NCI-H1092 treated with DMSO at 0.1 percent for 48 hours (cell line): ENCODE measurements around the gene CD2BP2.
"Not testable (repeated sequence)": the region's sequence is repeated elsewhere in the genome, so short reads cannot be mapped to it uniquely, and the experiment has no call there.

Source experiments
- DNase-seq: peaks from one replicate; lab custom pipeline; 2025; lab: John Stamatoyannopoulos, UW

Gene CD2BP2

GRCh38 chr16:30358990-30359870 is 4.1 kb upstream of the CD2BP2 start:
- no peak for DNase-seq

- DNase-seq: no peak
These were observed 3.4 kb upstream of the CD2BP2 start for GRCh38 chr16:30358577-30358936.

- no peak for DNase-seq
These were observed 2.8 kb upstream of the CD2BP2 start for GRCh38 chr16:30357715-30358576.

- DNase-seq: no peak
These were observed 2.1 kb upstream of the CD2BP2 start for GRCh38 chr16:30357085-30357714.

GRCh38 chr16:30356401-30357084 is 1.4 kb upstream of the CD2BP2 start:
- DNase-seq: peak; percentile 16

GRCh38 chr16:30355954-30356308 is 823 bp upstream of the CD2BP2 start:
- no peak for DNase-seq

- no peak for DNase-seq
These were observed 525 bp downstream of the CD2BP2 start for GRCh38 chr16:30354423-30355143.

GRCh38 chr16:30353438-30354129 is 1.5 kb downstream of the CD2BP2 start:
- no peak for DNase-seq

- no peak for DNase-seq
These were observed 2.4 kb downstream of the CD2BP2 start for GRCh38 chr16:30352488-30353401.

GRCh38 chr16:30351586-30352419 is 3.3 kb downstream of the CD2BP2 start:
- DNase-seq: no peak

- no peak for DNase-seq
These were observed 4.1 kb downstream of the CD2BP2 start for GRCh38 chr16:30351001-30351441.

GRCh38 chr16:30350134-30350871 is 4.8 kb downstream of the CD2BP2 start:
- no peak for DNase-seq

GRCh38 chr16:30349675-30350074 is 5.4 kb downstream of the CD2BP2 start:
- DNase-seq: no peak

GRCh38 chr16:30348929-30349328 is 6.2 kb downstream of the CD2BP2 start:
- DNase-seq: no peak

GRCh38 chr16:30348113-30348512 is 7.0 kb downstream of the CD2BP2 start:
- no peak for DNase-seq

- DNase-seq: no peak
These were observed 8.8 kb downstream of the CD2BP2 start for GRCh38 chr16:30346286-30346685.

- DNase-seq: not testable (repeated sequence)
These were observed 11.7 kb downstream of the CD2BP2 start for GRCh38 chr16:30343491-30343820.
